HL-60/S4 (cell line): ENCODE data around the gene CHCHD4.

Source experiments
- in situ Hi-C: fragments of 300-500 bp; cut with MboI; formaldehyde crosslinking; loops from 2 replicates; pipeline ENCODE4 v1.14.3; 2022; ENCODE audit warnings: low sequenced_read_pairs

Gene CHCHD4

DNA sequence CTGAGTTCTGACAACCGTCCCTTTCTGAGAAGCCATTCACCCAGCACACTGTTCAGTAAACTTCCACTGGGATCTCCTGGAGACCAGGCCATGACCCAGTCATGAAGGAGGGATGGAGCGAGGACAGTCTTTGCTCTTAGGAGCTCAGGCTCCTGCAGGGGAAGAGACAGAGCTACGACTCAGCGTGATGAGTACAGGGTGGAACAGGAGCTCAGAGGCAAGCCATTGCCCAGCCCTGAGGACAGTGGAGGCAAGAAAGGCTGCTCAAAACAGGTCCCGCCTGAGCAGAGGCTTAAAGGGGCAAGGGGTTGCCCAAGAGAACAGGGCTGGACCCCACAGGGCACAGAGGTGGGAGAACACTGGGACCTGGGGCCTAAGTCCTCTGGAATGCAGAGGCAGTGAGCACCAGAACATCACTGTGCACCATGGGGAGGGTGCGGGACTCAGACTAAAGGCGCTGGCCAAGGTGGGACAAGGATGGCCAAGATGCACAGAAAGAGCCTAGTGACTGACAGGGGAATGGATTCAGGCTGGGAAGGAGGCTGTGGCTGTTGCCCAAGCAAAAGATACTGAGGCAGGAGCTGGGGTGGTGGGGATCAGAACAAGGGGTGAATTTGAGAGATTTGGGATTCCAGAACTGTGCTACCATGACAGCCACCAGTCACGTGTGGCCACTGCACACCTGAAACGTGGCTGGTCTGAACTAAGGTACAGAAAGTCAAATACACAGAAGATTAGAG is 26.0 kb upstream of the CHCHD4 start:
- in situ Hi-C loops = no loop called here

DNA sequence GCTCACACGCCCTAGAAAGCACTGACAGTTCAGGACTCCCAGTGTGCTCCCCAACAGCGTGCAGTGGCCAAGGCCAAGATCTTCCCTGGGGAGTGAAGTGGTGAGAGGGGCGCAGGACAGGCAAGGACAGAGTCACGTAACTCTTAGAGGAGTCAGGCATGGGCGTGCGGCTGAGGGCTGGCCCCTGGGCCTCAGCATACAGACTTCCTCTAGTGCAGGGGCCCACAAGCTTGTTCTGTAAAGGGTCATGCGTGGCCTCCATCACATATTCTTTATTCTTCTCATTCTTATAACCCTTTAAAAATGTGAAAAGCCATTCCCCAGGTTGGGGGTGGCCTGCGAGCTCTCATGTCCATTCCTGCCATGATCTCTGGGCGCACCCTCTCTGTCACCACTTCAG is 25.4 kb upstream of the CHCHD4 start:
- in situ Hi-C loops = no loop called here

DNA sequence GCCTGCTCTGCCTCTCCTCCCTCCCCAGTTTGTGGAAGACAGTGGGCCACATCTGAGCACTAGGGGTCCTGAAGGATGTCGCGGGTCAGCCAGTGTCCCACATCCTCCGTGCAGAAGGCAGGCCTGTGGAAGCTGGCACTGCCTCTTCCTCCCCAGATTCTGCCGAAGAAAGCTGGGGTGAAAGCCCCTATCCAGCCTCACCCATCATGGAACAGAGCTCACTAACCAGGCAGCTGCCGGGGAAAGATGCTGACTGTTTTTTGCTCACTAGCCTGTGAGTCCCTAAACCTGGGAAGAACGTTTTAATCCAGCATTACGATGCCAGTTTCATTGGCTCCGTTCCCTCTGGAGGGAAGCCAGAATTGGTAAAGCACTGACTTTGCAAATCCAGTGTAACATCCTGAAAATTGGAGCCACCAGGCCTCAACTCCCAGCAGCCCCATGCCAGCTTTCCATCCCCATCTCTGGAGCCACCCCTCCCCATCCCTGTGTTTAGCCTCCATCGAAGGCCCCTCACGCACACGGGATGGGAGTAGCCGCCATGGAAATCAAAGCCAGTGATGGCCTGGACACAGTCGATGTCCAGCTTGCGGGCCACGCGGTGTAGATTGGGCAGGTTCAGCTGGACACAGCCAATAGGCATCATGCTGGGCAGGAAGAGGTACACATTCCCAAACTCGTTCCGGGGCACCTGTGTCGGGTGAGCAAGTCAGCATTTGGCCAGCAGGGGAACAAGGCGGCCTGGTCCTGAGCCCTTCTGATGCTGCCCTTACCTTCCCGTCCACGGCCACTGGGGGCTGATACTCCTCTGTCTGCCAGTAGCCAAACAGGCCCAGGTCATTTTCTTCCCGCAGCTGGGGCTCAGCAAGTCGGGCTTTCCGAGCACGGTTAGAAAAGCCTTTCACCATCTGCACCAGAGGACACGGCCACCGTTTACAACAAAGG is 23.6 kb upstream of the CHCHD4 start:
- in situ Hi-C loops = no loop called here

DNA sequence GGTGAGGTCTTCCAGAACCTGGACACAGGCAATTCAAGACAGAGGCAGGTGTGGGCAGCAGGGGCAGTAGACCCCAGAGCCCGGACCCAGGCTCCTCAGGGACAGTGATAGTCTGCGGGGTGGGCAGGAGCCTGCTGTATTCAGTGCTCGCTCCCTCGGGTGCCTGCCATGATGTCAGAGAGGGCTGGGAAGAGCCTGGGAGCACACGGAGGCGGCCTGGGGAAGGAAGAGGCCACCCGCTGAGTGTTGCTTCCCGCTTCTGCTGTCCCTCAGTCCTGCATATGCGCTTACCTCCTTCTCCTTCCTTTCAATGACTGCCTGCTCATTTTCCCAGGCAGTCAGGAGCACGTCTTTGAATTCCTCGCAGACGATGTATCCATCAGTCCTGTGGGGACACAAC is 22.9 kb upstream of the CHCHD4 start:
- in situ Hi-C loops = no loop called here

DNA sequence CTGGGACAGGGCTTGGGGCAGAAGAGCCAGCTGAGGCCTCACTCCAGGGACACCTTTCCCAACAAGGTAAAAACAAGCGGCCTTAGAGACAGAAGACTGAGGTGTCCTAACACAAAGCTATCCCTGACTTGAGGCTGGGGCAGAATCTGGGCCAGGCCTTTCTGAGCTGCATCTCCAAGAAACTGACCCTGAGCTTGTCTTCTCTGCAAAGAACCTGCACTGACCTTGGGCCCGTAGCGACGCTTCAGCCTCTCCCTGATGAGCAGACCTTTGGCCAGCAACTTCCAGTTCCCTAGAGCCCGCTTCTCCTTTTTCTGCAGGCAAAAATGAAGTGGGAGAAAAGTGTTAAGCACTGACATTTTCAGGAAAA is 22.4 kb upstream of the CHCHD4 start:
- in situ Hi-C loops = no loop called here

DNA sequence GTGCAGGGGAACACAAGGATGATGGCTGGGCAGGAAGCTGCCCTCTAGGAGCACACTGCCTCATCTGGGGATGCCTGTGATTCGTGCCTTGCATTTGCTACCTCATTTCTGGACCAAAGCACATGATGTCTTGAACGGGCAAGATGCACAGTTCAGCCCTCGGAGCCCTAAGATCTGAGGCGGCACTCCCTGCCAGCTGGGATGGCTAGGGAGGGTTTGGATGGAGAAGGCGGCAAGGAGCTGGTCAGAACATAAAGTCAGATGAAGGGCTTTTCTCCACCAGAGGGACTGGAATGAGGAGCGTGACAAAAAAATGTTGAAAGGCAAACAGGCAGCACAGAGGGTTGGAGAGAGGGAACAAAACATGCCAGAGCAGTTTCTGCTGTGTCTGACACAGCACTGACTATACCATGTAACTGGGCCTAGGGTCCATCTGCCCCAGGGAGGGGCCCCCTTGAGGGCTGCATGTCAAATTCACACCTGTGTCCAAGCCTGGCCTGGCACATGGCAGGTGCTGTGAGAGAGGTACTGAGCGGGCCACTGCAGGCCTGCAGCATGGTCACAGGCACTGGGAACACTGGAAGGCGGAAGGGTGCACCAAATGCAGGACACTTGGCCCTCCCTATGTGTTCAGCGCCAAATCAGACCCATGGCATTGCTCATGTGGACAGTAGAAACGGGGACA is 21.9 kb upstream of the CHCHD4 start:
- in situ Hi-C loops = no loop called here

DNA sequence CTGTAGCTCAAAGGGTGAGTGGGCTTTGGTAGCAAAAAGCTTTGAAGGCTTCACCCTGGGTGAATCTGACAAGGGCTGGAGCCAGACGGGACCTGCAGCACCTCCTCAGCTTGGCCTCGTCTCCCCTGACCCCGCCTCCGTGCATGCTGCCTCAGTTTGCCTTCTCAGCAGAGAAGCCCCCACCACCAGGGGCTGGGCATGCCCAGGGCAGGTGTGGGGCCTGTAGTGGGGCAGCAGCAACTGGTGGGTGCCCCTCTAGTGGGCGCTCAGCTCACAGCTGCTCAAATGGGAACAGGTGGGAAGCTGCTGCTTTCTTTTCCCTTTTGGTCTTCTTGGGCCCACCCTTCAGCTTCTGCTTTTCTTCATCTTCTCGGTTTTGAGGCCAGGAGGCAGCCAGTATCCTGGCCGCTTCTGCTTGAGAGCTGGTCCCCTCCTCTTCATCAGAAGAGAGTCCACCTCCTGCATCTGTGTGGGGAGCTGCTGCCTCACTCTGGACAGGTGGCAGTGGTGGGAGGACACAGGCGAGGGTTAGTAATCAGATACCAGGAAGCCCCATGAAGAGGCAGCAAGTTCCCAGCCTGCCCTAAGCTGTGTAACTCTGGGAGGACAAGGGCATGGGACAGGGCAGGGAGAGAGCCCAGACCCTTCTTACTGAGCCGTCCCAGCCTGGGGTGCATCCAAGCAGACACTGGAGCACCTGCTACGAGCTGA is 21.2 kb upstream of the CHCHD4 start:
- in situ Hi-C loops = no loop called here

DNA sequence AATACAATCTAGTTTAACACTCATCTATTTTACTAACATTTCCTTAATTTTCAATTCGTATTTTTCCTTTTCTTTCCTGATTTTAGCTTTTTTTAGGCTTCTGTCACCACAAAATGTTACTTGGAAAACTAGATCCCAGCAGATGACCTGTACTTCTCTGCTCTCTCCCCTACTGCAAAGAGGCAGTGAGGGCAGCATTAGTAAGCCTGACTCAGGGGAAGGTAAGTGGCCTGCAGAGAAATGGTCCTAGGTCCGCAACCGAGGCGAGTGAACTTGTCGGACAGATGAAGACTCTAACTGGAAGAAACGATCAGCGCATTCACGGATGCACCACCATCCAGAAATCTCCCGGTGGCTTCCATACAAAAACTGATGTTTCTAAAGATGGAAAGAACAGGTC is 20.6 kb upstream of the CHCHD4 start:
- in situ Hi-C loops = no loop called here

DNA sequence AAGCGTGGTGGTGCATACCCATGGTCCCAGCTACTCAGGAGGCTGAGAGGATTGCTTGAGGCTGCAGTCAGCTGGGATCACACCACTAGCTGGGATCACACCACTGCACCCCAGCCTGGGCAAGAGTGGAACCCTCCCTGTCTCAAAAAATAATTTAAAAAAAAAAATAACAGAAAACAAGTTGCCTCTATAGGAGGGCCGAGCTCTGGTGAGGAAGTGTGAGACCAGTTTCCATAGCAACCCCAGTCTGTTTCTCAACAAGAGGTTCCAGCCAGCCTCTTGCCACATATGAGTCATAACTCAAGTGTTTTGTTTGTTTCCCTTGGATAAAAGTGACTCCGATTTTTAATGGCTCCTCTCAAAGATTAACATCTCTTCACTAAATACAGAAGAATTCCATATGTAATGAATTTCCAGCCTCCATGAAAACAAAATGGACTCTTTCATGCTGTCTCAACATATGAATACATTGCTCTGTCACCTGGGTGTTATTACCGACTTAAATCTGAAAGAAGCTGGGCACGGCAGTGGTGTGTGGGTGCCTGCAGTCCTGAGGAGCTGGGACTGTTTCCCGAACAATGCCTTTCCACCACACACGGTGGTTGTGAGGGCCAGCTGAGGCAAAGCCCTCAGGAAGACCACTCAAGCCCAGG is 19.9 kb upstream of the CHCHD4 start:
- in situ Hi-C loops = no loop called here

DNA sequence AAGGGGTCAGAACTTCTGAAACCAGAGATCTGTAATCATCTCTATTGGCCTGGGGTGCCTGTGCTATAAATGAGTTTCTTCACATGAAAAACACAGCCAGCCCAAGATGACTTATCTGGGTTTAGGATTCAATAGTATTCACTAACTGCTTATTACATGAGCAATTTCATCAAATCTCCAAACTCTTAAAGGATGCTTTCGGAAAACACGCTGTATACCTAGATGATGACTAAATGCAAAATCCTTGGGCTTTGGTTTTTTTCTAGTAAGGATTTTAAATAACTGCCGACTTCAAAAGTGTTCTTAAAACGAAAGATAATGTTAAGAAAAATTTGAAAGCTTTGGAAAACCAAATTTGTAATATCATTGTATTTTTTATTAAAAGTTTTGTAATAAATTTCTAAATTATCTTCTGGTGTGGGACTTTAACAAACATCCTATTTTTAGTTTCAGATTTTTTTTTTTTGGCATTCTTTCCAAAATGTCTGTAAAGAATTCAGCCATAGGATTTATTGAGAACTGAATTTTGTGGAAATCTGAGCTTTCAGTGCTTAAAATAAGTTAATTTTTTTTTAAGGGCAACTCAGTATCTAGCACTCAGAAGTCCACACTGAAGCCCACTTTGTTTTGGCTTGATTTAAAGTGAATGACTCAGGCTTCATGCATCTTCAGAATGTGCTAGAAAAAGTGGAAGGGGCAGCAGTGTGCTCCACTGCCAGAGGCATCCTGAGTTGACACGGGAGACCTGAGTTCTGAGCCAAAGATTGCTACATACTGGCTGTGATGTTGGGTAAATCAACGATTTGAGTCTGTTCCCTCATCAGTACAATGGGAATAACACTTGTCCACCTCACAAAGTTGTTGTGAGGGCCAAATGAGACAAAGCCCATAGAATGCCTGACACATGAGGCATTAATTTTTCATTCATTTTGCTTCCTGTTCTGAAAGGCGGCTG is 18.9 kb upstream of the CHCHD4 start:
- in situ Hi-C loops = no loop called here

DNA sequence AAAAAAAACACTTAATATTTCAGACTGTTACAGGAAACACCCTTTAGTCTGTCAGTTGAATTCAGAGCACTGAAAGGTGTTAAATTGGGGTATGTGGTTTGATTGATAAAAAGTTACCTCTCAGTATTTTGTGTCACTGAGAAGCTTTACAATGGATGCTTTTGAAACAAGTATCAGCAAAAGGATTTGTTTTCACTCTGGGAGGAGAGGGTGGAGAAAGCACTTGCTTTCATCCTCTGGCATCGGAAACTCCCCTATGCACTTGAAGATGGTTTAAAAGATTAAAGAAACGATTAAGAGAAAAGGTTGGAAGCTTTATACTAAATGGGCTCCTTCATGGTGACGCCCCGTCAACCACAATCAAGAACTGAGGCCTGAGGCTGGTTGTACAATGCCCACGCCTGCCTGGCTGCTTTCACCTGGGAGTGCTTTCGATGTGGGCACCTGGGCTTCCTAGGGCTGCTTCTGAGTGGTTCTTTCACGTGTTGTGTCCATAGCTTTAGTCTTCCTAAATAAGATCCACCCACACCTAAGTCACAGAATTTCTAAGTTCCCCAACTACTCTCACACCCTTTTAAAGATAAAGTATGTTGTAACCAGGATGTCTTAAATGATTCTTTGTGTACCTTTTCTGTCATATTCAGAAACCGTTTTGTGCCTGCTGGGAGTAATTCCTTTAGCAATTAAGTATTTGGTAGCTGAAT is 18.0 kb upstream of the CHCHD4 start:
- in situ Hi-C loops = no loop called here

DNA sequence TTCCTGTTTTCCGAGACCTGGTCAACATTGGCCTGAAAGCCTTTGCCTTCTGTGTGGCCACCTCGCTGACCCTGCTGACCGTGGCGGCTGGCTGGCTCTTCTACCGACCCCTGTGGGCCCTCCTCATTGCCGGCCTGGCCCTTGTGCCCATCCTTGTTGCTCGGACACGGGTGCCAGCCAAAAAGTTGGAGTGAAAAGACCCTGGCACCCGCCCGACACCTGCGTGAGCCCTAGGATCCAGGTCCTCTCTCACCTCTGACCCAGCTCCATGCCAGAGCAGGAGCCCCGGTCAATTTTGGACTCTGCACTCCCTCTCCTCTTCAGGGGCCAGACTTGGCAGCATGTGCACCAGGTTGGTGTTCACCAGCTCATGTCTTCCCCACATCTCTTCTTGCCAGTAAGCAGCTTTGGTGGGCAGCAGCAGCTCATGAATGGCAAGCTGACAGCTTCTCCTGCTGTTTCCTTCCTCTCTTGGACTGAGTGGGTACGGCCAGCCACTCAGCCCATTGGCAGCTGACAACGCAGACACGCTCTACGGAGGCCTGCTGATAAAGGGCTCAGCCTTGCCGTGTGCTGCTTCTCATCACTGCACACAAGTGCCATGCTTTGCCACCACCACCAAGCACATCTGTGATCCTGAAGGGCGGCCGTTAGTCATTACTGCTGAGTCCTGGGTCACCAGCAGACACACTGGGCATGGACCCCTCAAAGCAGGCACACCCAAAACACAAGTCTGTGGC is 17.1 kb upstream of the CHCHD4 start:
- in situ Hi-C loops = no loop called here

DNA sequence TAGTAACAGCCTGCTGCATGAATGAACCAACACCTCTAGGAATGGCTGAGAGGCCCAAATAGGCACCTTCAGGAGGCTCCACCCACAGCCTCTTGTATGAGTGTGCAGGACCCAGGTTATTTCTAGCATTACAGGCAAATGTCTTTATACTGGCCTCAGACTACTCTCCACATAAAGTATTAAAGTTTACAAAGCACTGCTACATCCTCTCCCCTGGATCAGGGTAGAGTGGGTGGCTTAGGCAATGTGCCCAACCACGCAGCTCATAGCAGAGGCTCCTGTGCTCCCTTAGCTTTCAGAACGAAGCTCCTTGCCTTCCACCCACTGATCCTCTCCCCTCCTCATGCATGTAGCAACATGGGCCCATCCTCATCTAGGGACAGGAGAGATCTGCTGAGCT is 16.5 kb upstream of the CHCHD4 start:
- in situ Hi-C loops = no loop called here

DNA sequence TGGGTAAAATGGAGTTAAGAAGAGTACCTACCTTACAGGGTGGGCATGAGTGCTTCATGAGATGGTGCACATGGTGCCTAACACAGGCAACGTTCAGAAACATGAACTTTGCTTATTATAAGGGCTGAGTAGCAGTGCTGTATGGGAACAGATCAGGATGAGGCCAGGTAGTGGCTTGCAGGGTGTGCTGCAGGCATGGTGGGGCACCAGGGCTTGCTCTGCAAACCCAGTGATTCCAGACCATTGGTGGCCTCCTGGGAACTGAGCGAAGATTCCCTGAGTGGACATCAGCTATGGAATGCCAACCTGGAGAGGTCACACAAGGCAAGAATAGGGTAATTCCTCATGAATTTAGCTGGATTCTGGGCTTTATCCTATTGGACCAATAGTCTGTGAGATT is 16.0 kb upstream of the CHCHD4 start:
- in situ Hi-C loops = no loop called here

DNA sequence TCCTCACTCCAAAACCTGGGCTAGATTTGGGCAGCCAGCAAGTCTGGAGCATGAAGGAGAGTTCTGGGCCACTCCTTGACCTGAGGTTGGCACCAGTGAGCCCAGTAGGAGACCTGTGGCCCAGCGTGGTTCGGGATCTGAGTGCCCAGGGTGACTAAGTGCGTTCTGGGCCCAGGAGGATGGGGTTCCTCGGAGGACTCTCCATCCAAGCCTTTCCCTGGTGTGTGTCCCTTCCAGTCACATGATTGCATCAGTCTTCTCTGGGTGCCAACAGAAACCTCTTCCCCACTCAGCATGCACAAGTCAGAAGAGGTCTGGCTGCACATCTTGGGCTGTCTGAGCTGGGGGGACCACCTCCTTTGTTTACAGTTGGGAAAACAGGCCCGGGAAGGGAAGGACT is 15.1 kb upstream of the CHCHD4 start:
- in situ Hi-C loops = no loop called here

DNA sequence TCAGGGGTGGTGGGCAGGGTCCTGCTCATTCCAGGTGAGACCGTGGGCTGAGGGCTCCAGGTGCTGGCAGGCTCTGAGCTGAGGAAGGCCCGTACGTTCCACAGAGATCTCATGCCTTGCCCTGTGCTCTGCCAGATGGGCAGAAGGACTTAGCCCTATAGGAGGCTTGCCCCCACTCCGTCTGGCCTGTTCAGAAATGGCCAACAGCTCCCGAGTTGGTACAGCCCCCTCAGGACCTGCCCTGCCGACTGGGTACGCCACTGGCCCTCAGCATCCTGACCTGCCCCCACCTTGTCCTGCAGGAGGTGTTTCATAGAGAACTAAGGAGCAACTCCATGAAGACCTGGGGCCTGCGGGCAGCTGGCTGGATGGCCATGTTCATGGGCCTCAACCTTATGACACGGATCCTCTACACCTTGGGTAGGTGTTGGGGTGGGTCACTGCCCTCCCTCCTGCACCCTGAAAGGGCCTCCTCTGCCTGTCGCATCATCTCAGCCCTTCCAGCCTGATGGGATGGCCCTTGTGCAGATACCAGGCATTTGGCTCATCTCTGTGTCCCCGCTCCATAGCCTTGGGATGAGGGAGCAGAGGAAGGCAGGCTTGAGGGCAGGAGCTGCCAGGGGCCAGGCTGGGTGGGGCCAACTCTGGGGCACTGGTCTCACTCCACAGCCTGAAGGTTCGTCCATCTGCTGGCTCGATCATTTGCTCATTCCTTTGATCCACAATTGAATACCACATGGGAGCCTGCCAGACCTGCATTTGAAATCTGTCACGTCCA is 14.4 kb upstream of the CHCHD4 start:
- in situ Hi-C loops = no loop called here

DNA sequence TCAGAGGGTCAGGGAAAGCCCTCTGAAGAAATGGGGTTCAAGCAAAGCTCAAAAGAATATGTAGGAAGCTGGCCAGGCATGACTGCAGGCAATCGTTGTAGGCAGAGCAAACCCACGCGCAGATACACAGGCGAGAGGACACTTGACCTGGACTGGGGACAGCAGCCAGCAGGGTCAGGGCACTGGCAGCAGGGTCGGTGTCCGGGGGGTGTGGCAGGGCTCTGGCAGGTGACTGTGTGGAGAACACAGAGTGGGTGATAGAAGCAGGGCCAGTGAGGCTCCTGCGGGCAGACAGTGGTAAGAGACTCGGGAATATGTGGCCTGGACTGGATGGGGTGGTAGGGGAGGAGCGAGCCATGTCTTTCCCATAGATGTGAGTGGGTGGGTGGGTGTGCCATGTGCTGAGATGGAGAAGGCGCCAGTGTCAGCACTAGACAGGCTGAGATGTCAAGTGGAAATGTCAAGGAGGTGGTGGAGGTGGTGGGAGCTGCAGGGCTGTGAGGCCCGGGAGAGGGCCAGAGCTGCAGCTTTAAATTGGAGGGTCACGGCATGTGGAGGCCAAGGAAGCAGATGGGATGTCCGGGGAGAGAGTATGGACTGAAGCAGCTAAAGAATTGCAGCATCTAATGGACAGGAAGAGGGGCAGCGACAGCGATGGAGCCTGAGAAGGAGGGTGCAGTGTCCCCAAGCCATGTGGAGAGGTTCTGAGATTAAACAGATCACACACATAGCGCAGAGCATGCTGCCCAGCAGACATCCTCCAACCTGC is 13.6 kb upstream of the CHCHD4 start:
- in situ Hi-C loops = no loop called here
